SK-N-SH (cell line): ENCODE data around the gene DUSP6. TPM values are rescaled to one million over a fixed set of nuclear protein-coding genes. Genes with fewer than 3 reads are reported as not detected.
A peak's percentile ranks its signal among the peaks of the same experiment; 100 is the strongest.

Experiments used
- CTCF ChIA-PET: fragments of 300-600, 350-600 bp; formaldehyde crosslinking; extraction: SDS; loops from one replicate; lab custom pipeline; 2021; lab: Yijun Ruan, JAX
- POLR2A ChIA-PET: fragments of 350-600 bp; sonication (Branson Sonifier 250); formaldehyde crosslinking; extraction: SDS; loops from one replicate; lab custom pipeline; 2020; ENCODE audit warnings: antibody characterized with exemption, inconsistent platforms; lab: Yijun Ruan, JAX
- DNase-seq: peaks from one replicate; pipeline ENCODE4 v3.0.0; 2012
- H2AFZ ChIP-seq: fragments of 200-600 bp; sonication (generic); 2 replicates; pipeline ENCODE4 v1.8.1; 2016; ENCODE audit warnings: antibody characterized with exemption, mild to moderate bottlenecking, low read depth
- H3F3A ChIP-seq: fragments of 200-600 bp; sonication (generic); replicated peaks from 2 replicates; pipeline ENCODE3; 2016; ENCODE audit warnings: antibody characterized with exemption, mild to moderate bottlenecking; ENCODE audit not compliant: insufficient read depth
- H3K27ac ChIP-seq, 2 experiments: fragments of 200-500 bp in 1 of 2; fragments of 200-600 bp in 1 of 2; sonication (Bioruptor generic) in 1 of 2; sonication (generic), shearing (Covaris generic) in 1 of 2; 2 replicates each; pipeline versions ENCODE4 v1.5.1 to v1.6.1; 2014 to 2016; ENCODE audit warnings: low read depth in 2 of 2, inconsistent platforms in 1 of 2, low read length in 1 of 2, mild to moderate bottlenecking in 1 of 2, mixed read lengths in 1 of 2
- H3K27me3 ChIP-seq: fragments of 200-600 bp; sonication (generic), shearing (Covaris generic); 2 replicates; pipeline ENCODE4 v1.6.1; 2016; ENCODE audit warnings: mixed run types; ENCODE audit not compliant: insufficient read depth
- H3K36me3 ChIP-seq, 2 experiments: fragments of 200-500 bp in 1 of 2; fragments of 200-600 bp in 1 of 2; sonication (Bioruptor generic) in 1 of 2; sonication (generic) in 1 of 2; replicated peaks in 1 of 2; 2 replicates each; pipeline versions ENCODE3 to v1.5.1; 2014 to 2016; ENCODE audit warnings: low read length in 1 of 2, mild to moderate bottlenecking in 1 of 2; ENCODE audit not compliant: insufficient read depth in 2 of 2, control insufficient read depth in 1 of 2
- H3K4me1 ChIP-seq, 2 experiments: fragments of 200-500 bp in 1 of 2; fragments of 200-600 bp in 1 of 2; sonication (Bioruptor generic) in 1 of 2; sonication (generic), shearing (Covaris generic) in 1 of 2; 2 replicates each; pipeline versions ENCODE4 v1.5.1 to v1.6.1; 2014 to 2016; ENCODE audit warnings: low read depth in 1 of 2, low read length in 1 of 2, mixed run types in 1 of 2; ENCODE audit not compliant: insufficient read depth in 2 of 2, control insufficient read depth in 1 of 2
- H3K4me2 ChIP-seq: fragments of 200-600 bp; sonication (generic), shearing (Covaris generic); 2 replicates; pipeline ENCODE4 v1.6.1; 2017; ENCODE audit warnings: mixed run types
- H3K4me3 ChIP-seq, 2 experiments: fragments of 200-500 bp in 1 of 2; fragments of 200-600 bp in 1 of 2; sonication (Bioruptor generic) in 1 of 2; sonication (generic), shearing (Covaris generic) in 1 of 2; 2 replicates each; pipeline versions ENCODE4 v1.5.1 to v1.8.1; 2014 to 2016; ENCODE audit warnings: low read depth in 2 of 2, inconsistent platforms in 1 of 2, low read length in 1 of 2, mild to moderate bottlenecking in 1 of 2, mixed read lengths in 1 of 2, moderate library complexity in 1 of 2
- H3K79me2 ChIP-seq: fragments of 200-600 bp; sonication (generic); 2 replicates; pipeline ENCODE4 v1.8.1; 2017; ENCODE audit warnings: mild to moderate bottlenecking; ENCODE audit not compliant: insufficient read depth
- H3K9ac ChIP-seq: fragments of 200-600 bp; sonication (generic); 2 replicates; pipeline ENCODE4 v1.6.1; 2017; ENCODE audit warnings: mixed run types
- H3K9me2 ChIP-seq: fragments of 200-600 bp; sonication (generic); 2 replicates; pipeline ENCODE4 v1.6.1; 2017; ENCODE audit warnings: mixed run types
- H3K9me3 ChIP-seq: fragments of 200-600 bp; sonication (generic); 2 replicates; pipeline ENCODE4 v1.6.1; 2017; ENCODE audit warnings: mixed run types, mild to moderate bottlenecking, moderate library complexity
- H4K20me1 ChIP-seq: fragments of 200-600 bp; sonication (generic); 2 replicates; pipeline ENCODE4 v1.6.1; 2017; ENCODE audit warnings: mild to moderate bottlenecking, mixed run types; ENCODE audit not compliant: insufficient read depth
- CHD2 ChIP-seq: fragments of 150-350 bp; IDR thresholded peaks from 2 replicates; pipeline ENCODE4 v1.6.1; 2018; ENCODE audit warnings: low read length; ENCODE audit not compliant: partially characterized antibody
- JUND ChIP-seq: IDR thresholded peaks from 2 replicates; pipeline ENCODE4 v1.4.0; 2012
- MEF2A ChIP-seq: IDR thresholded peaks from 2 replicates; pipeline ENCODE4 v1.4.0; 2012; ENCODE audit warnings: low read depth, borderline replicate concordance
- NFIC ChIP-seq: IDR thresholded peaks from 2 replicates; pipeline ENCODE4 v1.4.0; 2012; ENCODE audit warnings: borderline replicate concordance
- REST ChIP-seq: IDR thresholded peaks from 2 replicates; pipeline ENCODE4 v1.6.1; 2012; ENCODE audit warnings: mild to moderate bottlenecking, low read depth, low read length, moderate library complexity
- SIN3A ChIP-seq: IDR thresholded peaks from 2 replicates; pipeline ENCODE4 v1.6.1; 2012; ENCODE audit warnings: low read depth, mild to moderate bottlenecking, low read length, moderate library complexity, borderline replicate concordance
- SMC3 ChIP-seq: IDR thresholded peaks from 2 replicates; pipeline ENCODE4 v1.6.1; 2012; ENCODE audit warnings: low read depth, low read length, improper control_type of control experiment
- WGBS: methylation state at CpG from one replicate; pipeline ENCODE4 v1.1.6; 2017; ENCODE audit warnings: low lambda C conversion rate; 5-methylcytosine and 5-hydroxymethylcytosine counted together
- polyA plus RNA-seq, 3 experiments: library from polyadenylated mRNA; depleted of rRNA; stranded (reverse); fragments of >200 nt; gene quantifications; 2 replicates each; pipeline ENCODE4 v1.2.3, GENCODE V29; 2012
- TF ChIP-seq, protein P1 (sequence below): IDR thresholded peaks from 2 replicates; pipeline ENCODE4 v1.4.0; 2012; ENCODE audit warnings: low read depth, borderline replicate concordance

The DUSP6 gene
- polyA plus RNA-seq, 1 of the 3 experiments (the other 2 are of a cell fraction) = 71.4 TPM

GRCh38 chr12:89364631-89365030, 12.3 kb upstream of the DUSP6 start:
- CTCF ChIA-PET = no interaction called here
- no peak for DNase-seq
- Histone ChIP-seq H3K9me3 (no peaks in the 10 kb centered on the region), H3K36me3 (peaks cover 7% of the 10 kb centered on the region in 2 experiments), H3K27me3 (no peaks in the 10 kb centered on the region), H3F3A (peaks cover 13% of the 10 kb centered on the region), H3K4me2 (no peak overlapping the region), H3K4me1 (peaks cover 4 to 11% of the 10 kb centered on the region in 2 experiments; a peak in 2 of 4 replicates), H2AFZ (no peak overlapping the region), H3K9me2 (no peaks in the 10 kb centered on the region), H3K79me2 (peaks cover 3% of the 10 kb centered on the region; the same call in 1 of the 2 replicates), H3K9ac (no peak overlapping the region), H3K27ac (no peak overlapping the region), H3K4me3 (no peak overlapping the region), H4K20me1 (no peaks in the 10 kb centered on the region)
- WGBS = 95% methylated on average over 2 of the region's 2 CpGs
- POLR2A ChIA-PET = no interaction called here
- TF ChIP-seq REST (peak; percentile 89), CHD2 (no peak)

DNA sequence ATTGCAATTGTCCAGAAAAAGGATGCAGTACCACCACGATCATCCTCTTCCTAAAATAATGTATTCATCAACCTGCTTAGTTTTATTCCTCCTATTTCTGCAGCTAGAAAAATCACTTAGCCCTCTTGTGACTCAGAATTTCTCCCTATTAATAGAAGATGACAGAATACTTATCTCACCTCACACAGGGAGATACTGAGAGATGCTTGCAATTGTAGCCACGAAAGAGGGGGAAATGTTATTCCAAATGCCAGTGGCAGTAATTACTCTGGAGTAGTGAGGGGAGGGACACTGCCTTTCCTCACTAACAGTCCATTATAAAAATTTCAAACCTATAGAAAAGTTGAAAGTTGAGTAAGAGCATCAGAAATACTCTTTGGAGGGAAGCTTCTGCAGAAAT, 11.8 kb upstream of the DUSP6 start:
- peaks cover 5% of the 10 kb centered on the region; the same call in 1 of the 2 replicates for H3K79me2 ChIP-seq
- no peaks in the 10 kb centered on the region for H3K9me2 ChIP-seq
- H4K20me1 ChIP-seq = no peaks in the 10 kb centered on the region
- ChIA-PET POLR2A (interaction anchor here (0.6 kb wide), 1 partner anchor 12 kb away, joined by 3 read pairs; the partner anchor contains the start of gene DUSP6), CTCF (interaction anchor here (0.8 kb wide), 1 partner anchor 9 kb away, joined by 3 read pairs; no protein-coding TSS in a partner anchor)
- WGBS = 76% methylated on average over 2 of the region's 2 CpGs
- no peak overlapping the region for H3K9ac ChIP-seq
- H3K27me3 ChIP-seq = no peaks in the 10 kb centered on the region
- TF ChIP-seq NFIC (no peak), MEF2A (0 out of 2 replicates have a peak, but pooled peaks have one; percentile 39), SMC3 (no peak)
- peaks cover 7% of the 10 kb centered on the region in 2 experiments for H3K36me3 ChIP-seq
- no peak overlapping the region for H2AFZ ChIP-seq
- no peak overlapping the region for H3K4me3 ChIP-seq
- no peak overlapping the region for H3K4me2 ChIP-seq
- no peak overlapping the region for H3K27ac ChIP-seq
- peaks cover 10% of the 10 kb centered on the region for H3F3A ChIP-seq
- no peaks in the 10 kb centered on the region for H3K9me3 ChIP-seq
- no peak for DNase-seq
- H3K4me1 ChIP-seq = peaks cover 2 to 7% of the 10 kb centered on the region in 2 experiments; a peak in 2 of 4 replicates

DNA sequence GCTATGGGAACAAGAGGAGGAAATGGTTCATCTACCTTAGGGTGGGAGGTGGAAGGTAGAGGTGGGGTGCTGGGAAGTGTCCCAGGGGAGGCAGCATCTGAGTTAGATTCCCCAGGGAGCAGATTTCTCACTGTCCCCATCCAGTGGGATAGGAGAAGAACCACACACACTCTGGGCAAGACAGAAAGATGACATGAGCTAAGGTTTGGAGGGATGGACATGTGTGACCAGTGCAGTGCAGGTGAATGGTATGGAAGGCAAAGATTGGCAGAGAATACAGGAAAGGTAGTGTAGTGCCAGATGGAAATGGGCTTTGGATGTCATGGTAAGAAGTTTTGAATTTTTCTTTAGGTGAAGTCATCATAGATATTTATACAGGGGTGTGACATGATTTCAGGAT, 11.3 kb upstream of the DUSP6 start:
- Histone ChIP-seq H3K4me2 (no peak overlapping the region), H3K27ac (no peak overlapping the region), H3K9me3 (no peaks in the 10 kb centered on the region), H3K79me2 (peaks cover 8% of the 10 kb centered on the region; the same call in 1 of the 2 replicates), H3K27me3 (no peaks in the 10 kb centered on the region), H4K20me1 (no peaks in the 10 kb centered on the region), H3K36me3 (peaks cover 4 to 9% of the 10 kb centered on the region in 2 experiments), H3K4me3 (no peak overlapping the region), H3K4me1 (peaks cover under 1 to 7% of the 10 kb centered on the region in 2 experiments; a peak in 2 of 4 replicates), H3K9ac (no peak overlapping the region), H3F3A (peaks cover 7% of the 10 kb centered on the region), H3K9me2 (no peaks in the 10 kb centered on the region), H2AFZ (no peak overlapping the region)
- TF ChIP-seq, protein P1, sequence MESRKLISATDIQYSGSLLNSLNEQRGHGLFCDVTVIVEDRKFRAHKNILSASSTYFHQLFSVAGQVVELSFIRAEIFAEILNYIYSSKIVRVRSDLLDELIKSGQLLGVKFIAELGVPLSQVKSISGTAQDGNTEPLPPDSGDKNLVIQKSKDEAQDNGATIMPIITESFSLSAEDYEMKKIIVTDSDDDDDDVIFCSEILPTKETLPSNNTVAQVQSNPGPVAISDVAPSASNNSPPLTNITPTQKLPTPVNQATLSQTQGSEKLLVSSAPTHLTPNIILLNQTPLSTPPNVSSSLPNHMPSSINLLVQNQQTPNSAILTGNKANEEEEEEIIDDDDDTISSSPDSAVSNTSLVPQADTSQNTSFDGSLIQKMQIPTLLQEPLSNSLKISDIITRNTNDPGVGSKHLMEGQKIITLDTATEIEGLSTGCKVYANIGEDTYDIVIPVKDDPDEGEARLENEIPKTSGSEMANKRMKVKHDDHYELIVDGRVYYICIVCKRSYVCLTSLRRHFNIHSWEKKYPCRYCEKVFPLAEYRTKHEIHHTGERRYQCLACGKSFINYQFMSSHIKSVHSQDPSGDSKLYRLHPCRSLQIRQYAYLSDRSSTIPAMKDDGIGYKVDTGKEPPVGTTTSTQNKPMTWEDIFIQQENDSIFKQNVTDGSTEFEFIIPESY = no peak
- TF ChIP-seq SIN3A = no peak
- TF ChIP-seq NFIC = no peak
- TF ChIP-seq JUND = no peak
- CTCF ChIA-PET = interaction anchor here (0.8 kb wide), 1 partner anchor 9 kb away, joined by 3 read pairs; no protein-coding TSS in a partner anchor
- no peak for DNase-seq
- POLR2A ChIA-PET = interaction anchor here (0.6 to 0.9 kb wide), 2 partner anchors 11 to 12 kb away, joined by 3 to 4 read pairs; partner anchors contain the start of gene DUSP6
